NCI-H2227 treated with DMSO at 0.1 percent for 48 hours (cell line): ENCODE measurements around the gene USP10.

Experiments
- DNase-seq: peaks from one replicate; lab custom pipeline; 2025; lab: John Stamatoyannopoulos, UW

USP10 gene

DNA sequence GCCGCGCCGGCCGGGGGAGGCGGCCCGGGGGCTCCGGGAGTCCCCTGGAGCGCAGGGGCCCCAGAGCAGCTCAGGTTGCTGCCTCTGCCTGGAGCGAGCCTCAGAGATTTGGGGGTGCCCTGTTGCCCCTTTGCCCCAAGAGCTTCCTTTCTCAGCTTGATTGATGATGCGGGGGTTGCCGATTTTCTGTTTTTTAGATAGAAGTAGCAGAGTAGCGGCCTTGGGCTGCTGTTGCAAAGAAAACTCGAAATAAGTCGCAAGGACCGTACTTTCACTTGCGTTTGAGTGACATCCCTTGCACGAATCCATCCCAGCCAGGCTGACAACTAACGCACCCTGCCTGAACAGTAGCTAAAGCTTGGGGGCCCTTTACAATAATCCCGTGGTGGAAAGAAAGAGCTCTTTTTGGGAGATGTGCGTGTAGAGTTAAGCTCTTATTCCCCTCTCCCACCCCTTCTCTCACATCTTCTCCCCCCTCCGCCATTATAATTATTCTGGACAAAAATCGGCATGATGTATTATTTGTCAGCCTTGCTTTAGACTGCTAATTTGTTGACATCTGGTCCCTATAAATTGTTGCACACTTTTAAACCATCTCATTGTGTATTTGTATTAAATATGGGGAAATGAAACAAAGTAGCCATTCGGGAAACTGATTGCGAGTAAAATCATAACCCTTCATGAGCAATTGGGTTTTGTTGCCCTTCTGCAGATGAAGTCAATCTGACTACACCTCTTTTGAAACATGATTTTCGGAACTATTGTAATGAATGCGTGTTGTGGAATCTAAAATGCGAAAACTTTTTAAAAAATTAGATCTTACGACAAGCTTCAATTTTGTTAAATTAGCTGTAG, 873 bp downstream of the USP10 start:
- DNase-seq: no peak

- DNase-seq: no peak
Measured at GRCh38 chr16:84703681-84704080, 3.9 kb downstream of the USP10 start.

GRCh38 chr16:84704253-84704652, 4.5 kb downstream of the USP10 start:
- no peak for DNase-seq

- DNase-seq: no peak
Measured at GRCh38 chr16:84706856-84707255, 7.1 kb downstream of the USP10 start.

- no peak for DNase-seq
Measured at GRCh38 chr16:84709609-84710008, 9.8 kb downstream of the USP10 start.

DNA sequence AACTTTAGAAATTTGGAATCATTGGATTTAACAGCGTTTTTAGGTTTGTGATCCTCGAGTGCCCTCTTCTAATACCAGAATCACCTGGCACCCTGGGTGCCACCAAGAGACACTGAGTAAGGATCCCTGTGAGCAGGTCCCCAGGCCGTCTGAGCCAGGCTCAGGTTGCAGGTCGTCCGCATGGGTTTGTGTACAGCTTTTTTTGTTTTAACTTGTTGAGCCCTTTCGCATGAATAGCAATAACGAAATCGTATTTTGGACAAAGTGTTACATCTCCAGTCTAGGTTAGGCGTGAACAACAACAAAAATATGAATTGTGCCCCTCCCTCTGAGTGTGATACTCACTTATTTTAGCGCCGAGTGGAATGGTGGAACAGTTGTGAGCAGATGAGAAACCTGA, 10.9 kb downstream of the USP10 start:
- DNase-seq: no peak

GRCh38 chr16:84712138-84712671, 12.4 kb downstream of the USP10 start:
- no peak for DNase-seq

DNA sequence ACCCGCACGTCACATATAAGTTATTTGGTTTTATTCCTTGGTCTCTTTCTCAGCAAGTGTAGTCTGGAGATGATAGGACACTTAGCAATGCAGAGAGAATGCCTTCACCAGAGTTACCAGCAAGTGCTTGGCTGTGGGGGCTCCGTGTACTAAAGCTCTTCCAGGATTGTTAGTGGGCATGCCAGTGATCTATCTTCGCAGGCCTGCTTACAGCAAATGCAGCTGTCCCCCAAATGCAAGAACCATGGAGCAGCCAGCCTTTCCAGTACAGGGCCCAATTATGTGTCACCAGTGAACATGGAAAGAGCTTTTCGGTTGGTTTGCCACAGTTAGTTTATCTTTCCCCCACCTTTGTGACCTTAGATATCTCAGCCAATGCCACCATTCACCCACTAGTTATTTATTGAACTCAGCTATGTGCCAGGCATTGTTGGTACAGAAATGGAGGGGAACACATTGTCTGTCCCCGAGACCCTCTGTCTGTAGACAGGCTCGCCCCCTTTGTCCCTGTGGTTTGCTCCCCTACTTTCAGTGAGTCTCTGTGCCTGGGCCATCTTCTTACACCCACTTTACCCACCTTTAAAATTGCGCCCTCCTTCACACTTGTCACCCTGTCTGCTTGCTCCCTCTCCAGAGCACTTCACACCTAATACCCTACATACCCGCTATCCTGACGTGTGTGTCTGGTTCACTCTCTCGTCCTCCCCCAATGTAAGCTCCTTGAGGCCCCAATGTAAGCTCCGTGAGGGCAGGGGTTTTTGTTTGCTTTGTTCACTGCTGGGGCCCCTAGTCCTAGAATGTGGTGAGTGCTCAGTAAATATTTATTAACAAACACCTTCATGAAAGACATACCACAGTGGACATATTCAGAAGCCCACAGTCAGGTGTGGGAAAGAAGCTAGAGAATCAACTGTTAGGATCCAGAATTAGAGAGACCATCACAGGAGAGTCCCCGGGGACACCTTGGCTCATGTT, 13.3 kb downstream of the USP10 start:
- DNase-seq: no peak

- DNase-seq: no peak
Measured at GRCh38 chr16:84714028-84714427, 14.2 kb downstream of the USP10 start.

- no peak for DNase-seq
Measured at GRCh38 chr16:84715424-84715823, 15.6 kb downstream of the USP10 start.

GRCh38 chr16:84715854-84716253, 16.1 kb downstream of the USP10 start:
- no peak for DNase-seq

- no peak for DNase-seq
Measured at GRCh38 chr16:84716740-84717139, 16.9 kb downstream of the USP10 start.

GRCh38 chr16:84717484-84717883, 17.7 kb downstream of the USP10 start:
- DNase-seq: no peak

GRCh38 chr16:84720177-84720579, 20.4 kb downstream of the USP10 start:
- DNase-seq: no peak

DNA sequence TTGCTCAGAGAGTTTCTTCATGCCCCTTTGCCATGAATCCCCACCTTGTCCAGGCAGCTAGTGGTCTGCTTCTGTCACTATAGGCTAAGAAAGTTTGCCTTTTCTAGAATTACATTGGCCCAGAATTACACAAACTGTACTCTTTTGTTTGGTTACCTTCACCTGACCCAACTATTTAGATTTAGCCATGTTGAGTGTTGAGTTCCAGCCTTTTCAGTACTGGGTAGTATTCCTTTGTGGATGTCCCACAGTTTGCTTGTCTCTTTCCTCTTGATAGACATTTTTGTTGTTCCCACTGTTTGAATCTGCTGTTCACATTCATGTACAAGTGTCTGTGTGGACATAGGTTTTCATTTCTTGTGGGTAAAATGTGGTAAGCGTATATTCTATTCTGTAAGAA, 22.3 kb downstream of the USP10 start:
- DNase-seq: no peak

DNA sequence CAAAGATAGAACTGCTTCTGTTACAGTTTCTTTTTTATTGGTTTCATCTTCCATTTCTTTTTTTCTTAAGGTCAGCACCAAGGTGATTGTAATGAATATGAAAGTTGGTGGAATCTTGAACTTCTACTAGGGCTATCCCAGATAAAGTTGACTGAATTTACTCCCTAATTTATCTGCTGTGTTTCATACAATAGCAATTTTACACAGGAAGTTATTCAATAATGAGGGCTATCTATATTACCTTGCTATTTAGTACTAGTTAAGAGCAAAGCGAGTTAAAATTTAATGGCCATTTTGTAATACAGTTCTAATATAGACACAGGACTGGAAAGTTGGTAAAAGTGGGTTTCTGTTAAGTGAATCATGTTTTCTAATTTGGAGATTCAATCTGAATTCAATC, 24.1 kb downstream of the USP10 start:
- DNase-seq: no peak

DNA sequence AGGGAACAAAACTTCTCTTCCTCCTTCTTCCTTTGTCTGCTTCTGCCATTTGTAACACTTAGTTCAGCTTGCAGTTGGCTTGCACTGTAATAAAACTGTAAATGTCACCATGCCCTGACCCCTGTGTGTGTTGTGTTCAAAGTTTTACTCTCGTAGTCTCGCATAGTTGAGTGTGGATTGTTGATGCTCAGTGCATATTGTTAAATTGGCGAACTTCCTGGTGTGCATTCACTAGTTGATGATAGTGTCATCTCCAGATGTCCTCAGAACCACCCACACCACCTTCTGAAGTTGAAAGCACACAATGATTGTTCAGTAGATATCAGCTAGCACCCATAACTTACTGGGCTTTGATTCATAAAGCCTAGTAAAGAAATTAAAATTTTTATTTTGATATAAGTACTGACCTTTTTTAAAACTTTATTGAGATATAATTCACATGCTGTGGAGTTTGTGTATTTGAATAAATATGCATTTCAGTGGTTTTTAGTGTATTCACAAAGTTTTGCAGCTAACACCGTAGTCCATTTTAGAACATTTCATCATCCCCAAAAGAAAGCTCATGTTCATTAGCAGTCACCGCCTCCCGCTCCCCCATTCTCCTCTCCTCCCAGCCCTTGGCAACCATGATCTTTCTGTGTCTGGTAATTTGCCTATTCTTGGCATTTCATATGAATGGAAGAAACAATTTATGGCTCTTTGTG, 25.0 kb downstream of the USP10 start:
- no peak for DNase-seq

- no peak for DNase-seq
Measured at GRCh38 chr16:84725481-84726078, 25.8 kb downstream of the USP10 start.

GRCh38 chr16:84726079-84726668, 26.4 kb downstream of the USP10 start:
- peak; percentile 12 for DNase-seq

DNA sequence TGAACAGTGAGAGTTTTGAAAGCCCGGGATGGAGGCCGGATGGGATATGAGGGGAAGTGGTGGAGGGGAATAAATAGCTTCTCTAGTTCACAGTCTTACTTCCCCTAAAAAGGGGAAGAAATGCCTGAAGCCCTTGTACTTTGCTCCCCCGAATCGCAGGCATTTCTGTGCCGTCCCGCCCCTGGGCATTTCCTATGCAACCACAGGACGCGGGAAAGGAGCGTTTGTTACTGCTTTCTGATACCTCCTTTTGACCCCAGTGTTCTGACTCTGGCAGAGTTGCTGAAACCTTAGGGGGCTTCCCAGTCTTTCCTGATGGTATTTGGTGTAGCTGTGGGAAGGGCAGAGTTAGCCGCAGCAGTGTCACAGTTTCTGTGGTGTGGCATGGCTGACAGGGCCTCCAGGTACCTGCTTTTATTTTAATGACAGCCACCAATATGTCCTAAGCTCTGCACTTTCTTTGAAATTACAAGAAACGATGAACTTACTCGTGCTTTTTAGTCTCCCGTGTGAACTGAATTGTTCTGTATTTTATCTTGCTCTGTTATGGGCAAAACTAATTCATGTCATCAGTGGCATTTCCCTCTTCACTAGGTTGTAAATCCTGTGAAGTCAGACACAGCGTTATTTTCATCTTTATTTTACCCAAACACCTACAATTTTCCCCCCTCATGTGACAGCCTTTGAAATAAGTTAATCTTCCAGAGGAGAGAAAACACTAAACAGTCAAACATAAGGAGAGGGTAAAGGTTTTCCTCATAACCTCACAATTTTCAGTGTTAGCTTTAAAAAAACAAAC, 27.1 kb downstream of the USP10 start:
- DNase-seq: no peak
